GM19397 (cell line): ENCODE results near the gene ACOX2.
A peak's percentile ranks its signal among the peaks of the same experiment; 100 is the strongest.

Experiments
- ATAC-seq: cut with Tn5 transposase; IDR thresholded peaks from one replicate; pipeline ENCODE4 v1.9.1; 2021; ENCODE audit warnings: mild to moderate bottlenecking, moderate library complexity; ENCODE audit not compliant: unreplicated experiment

The ACOX2 gene

GRCh38 chr3:58514405-58514804 lies 22.6 kb downstream of the ACOX2 start:
- ATAC-seq: no peak

GRCh38 chr3:58508437-58508836 lies 28.6 kb downstream of the ACOX2 start:
- no peak for ATAC-seq

- no peak for ATAC-seq
Measured at GRCh38 chr3:58507356-58508078, 29.5 kb downstream of the ACOX2 start.

- no peak for ATAC-seq
Measured at GRCh38 chr3:58502872-58503271, 34.1 kb downstream of the ACOX2 start.

- ATAC-seq: no peak
Measured at GRCh38 chr3:58497097-58497496, 39.9 kb downstream of the ACOX2 start.

- ATAC-seq: no peak
Measured at GRCh38 chr3:58496206-58496857, 40.7 kb downstream of the ACOX2 start.

- ATAC-seq: no peak
Measured at GRCh38 chr3:58495101-58495500, 41.9 kb downstream of the ACOX2 start.

GRCh38 chr3:58494107-58494506 lies 42.9 kb downstream of the ACOX2 start:
- no peak for ATAC-seq

- ATAC-seq: no peak
Measured at GRCh38 chr3:58492494-58492905, 44.5 kb downstream of the ACOX2 start.

- ATAC-seq: peak; percentile 97
Measured at GRCh38 chr3:58491506-58492402, 45.2 kb downstream of the ACOX2 start, which contains the start of gene KCTD6. KCTD6 (plus strand) TSS chr3:58492096; CDS start chr3:58498756, 6,660 bp downstream.

- no peak for ATAC-seq
Measured at GRCh38 chr3:58490860-58491501, 46.0 kb downstream of the ACOX2 start.

- ATAC-seq: no peak
Measured at GRCh38 chr3:58488967-58489366, 48.0 kb downstream of the ACOX2 start.

- no peak for ATAC-seq
Measured at GRCh38 chr3:58487140-58487886, 49.7 kb downstream of the ACOX2 start.

GRCh38 chr3:58485801-58486435 lies 51.1 kb downstream of the ACOX2 start:
- ATAC-seq: no peak

- ATAC-seq: no peak
Measured at GRCh38 chr3:58484722-58485069, 52.3 kb downstream of the ACOX2 start.

- ATAC-seq: no peak
Measured at GRCh38 chr3:58484045-58484721, 52.8 kb downstream of the ACOX2 start.

- ATAC-seq: no peak
Measured at GRCh38 chr3:58482917-58483636, 53.9 kb downstream of the ACOX2 start.

GRCh38 chr3:58480309-58480708 lies 56.7 kb downstream of the ACOX2 start:
- no peak for ATAC-seq

- no peak for ATAC-seq
Measured at GRCh38 chr3:58478781-58479180, 58.2 kb downstream of the ACOX2 start.
